Measurements from ENCODE around the gene ZNF527.

Gene ZNF527

GRCh38 chr19:37333457-37333856 is 37.4 kb upstream of the ZNF527 start:
- Histone ChIP-seq H2AFZ (ENCODE audit: low read depth, low read length) (no peak overlapping the region), H3K9me3 (ENCODE audit: insufficient read depth, low read length, severe bottlenecking) (no peaks in the 10 kb centered on the region), H3K79me2 (ENCODE audit: insufficient read depth, low read length) (peaks cover 38% of the 10 kb centered on the region), H3K4me1 (ENCODE audit: insufficient read depth, low read length) (peaks cover 30% of the 10 kb centered on the region), H3K9ac (ENCODE audit: low read depth, low read length) (no peak overlapping the region), H4K20me1 (ENCODE audit: insufficient read depth, low read length) (no peaks in the 10 kb centered on the region; the same call in 1 of the 2 replicates), H3K27ac (ENCODE audit: low read length) (no peak overlapping the region), H3K27me3 (ENCODE audit: insufficient read depth, low read length, poor library complexity) (no peaks in the 10 kb centered on the region), H3K4me2 (ENCODE audit: insufficient read depth, low read length) (no peak overlapping the region), H3K4me3 (ENCODE audit: low read depth in 1 of 2, low read length in 2 of 2) (no peak overlapping the region), H3K36me3 (ENCODE audit: insufficient read depth, low read length) (peaks cover 49% of the 10 kb centered on the region)
- ATAC-seq (ENCODE audit: insufficient read depth, low read depth) (no peak), DNase-seq (no peak)
- TF ChIP-seq CTCF (IDR thresholded peaks at IDR 0.05; ENCODE audit: borderline replicate concordance, extremely low read depth, low read length, poor library complexity, severe bottlenecking) (no peak), EZH2 (IDR thresholded peaks at IDR 0.05; ENCODE audit: borderline replicate concordance, low read depth, low read length, severe bottlenecking) (no peak)

GRCh38 chr19:37334179-37335071 is 36.5 kb upstream of the ZNF527 start:
- DNase-seq (peak; percentile 93), ATAC-seq (ENCODE audit: insufficient read depth, low read depth) (peak; percentile 99)
- no peaks in the 10 kb centered on the region for H3K9me3 ChIP-seq (ENCODE audit: insufficient read depth, low read length, severe bottlenecking)
- peak overlapping the region; percentile 89 for H3K4me2 ChIP-seq (ENCODE audit: insufficient read depth, low read length)
- H3K9ac ChIP-seq (ENCODE audit: low read depth, low read length): peak overlapping the region; percentile 90
- H4K20me1 ChIP-seq (ENCODE audit: insufficient read depth, low read length): no peaks in the 10 kb centered on the region; the same call in 1 of the 2 replicates
- H3K36me3 ChIP-seq (ENCODE audit: insufficient read depth, low read length): peaks cover 44% of the 10 kb centered on the region
- H3K27ac ChIP-seq (ENCODE audit: low read length): peak overlapping the region; percentile 91
- peaks cover 30% of the 10 kb centered on the region for H3K4me1 ChIP-seq (ENCODE audit: insufficient read depth, low read length)
- peak overlapping the region; percentile 97 for H2AFZ ChIP-seq (ENCODE audit: low read depth, low read length)
- peak; percentile 9 for TF ChIP-seq CTCF (IDR thresholded peaks at IDR 0.05; ENCODE audit: borderline replicate concordance, extremely low read depth, low read length, poor library complexity, severe bottlenecking)
- no peak for TF ChIP-seq EZH2 (IDR thresholded peaks at IDR 0.05; ENCODE audit: borderline replicate concordance, low read depth, low read length, severe bottlenecking)
- H3K79me2 ChIP-seq (ENCODE audit: insufficient read depth, low read length): peaks cover 47% of the 10 kb centered on the region
- H3K4me3 ChIP-seq (ENCODE audit: low read depth in 1 of 2, low read length in 2 of 2): peak overlapping the region; percentile 78 to 96
- no peaks in the 10 kb centered on the region for H3K27me3 ChIP-seq (ENCODE audit: insufficient read depth, low read length, poor library complexity)

GRCh38 chr19:37342753-37343152 is 28.1 kb upstream of the ZNF527 start:
- Histone ChIP-seq H3K4me2 (ENCODE audit: insufficient read depth, low read length) (no peak overlapping the region), H3K9me3 (ENCODE audit: insufficient read depth, low read length, severe bottlenecking) (no peaks in the 10 kb centered on the region), H3K4me1 (ENCODE audit: insufficient read depth, low read length) (no peaks in the 10 kb centered on the region), H3K27me3 (ENCODE audit: insufficient read depth, low read length, poor library complexity) (no peaks in the 10 kb centered on the region), H3K36me3 (ENCODE audit: insufficient read depth, low read length) (peaks cover 70% of the 10 kb centered on the region), H3K79me2 (ENCODE audit: insufficient read depth, low read length) (peaks cover 52% of the 10 kb centered on the region), H3K4me3 (ENCODE audit: low read depth in 1 of 2, low read length in 2 of 2) (no peak overlapping the region), H2AFZ (ENCODE audit: low read depth, low read length) (no peak overlapping the region), H4K20me1 (ENCODE audit: insufficient read depth, low read length) (0 out of 2 replicates have a peak, but pooled peaks cover 4% of the 10 kb centered on the region), H3K27ac (ENCODE audit: low read length) (no peak overlapping the region), H3K9ac (ENCODE audit: low read depth, low read length) (no peak overlapping the region)
- TF ChIP-seq EZH2 (IDR thresholded peaks at IDR 0.05; ENCODE audit: borderline replicate concordance, low read depth, low read length, severe bottlenecking) (no peak), CTCF (IDR thresholded peaks at IDR 0.05; ENCODE audit: borderline replicate concordance, extremely low read depth, low read length, poor library complexity, severe bottlenecking) (no peak)
- ATAC-seq (ENCODE audit: insufficient read depth, low read depth) (no peak), DNase-seq (no peak)

Measured in DND-41 (cell line).